Kidney (tissue), 14 donors: ENCODE data around the gene CRBN. TPM values are rescaled to one million over a fixed set of nuclear protein-coding genes. Genes with fewer than 3 reads are reported as not detected.

Experiments
- DNase-seq, 5 donors: peaks; one replicate each; pipeline ENCODE4 v3.0.0-alpha.2; 2013 to 2020
- FAIRE-seq: peaks from 2 replicates; lab custom pipeline; 2012; peaks lifted over from hg19 to GRCh38; lab: Jason Lieb, UNC
- H3K27ac ChIP-seq, 2 donors: one replicate each; pipeline ENCODE4 v1.7.0; 2013; ENCODE audit warnings: low read depth in 2 of 2, low read length in 2 of 2, inconsistent platforms in 1 of 2
- H3K27me3 ChIP-seq: one replicate; pipeline ENCODE4 v1.7.1; 2013; ENCODE audit warnings: low read length, inconsistent platforms; ENCODE audit not compliant: control insufficient read depth, insufficient read depth
- H3K36me3 ChIP-seq, 3 donors: one replicate each; pipeline versions ENCODE4 v1.7.0 to v1.7.1; 2013; ENCODE audit warnings: low read length in 3 of 3, control low read depth in 1 of 3, inconsistent platforms in 1 of 3; ENCODE audit not compliant: insufficient read depth in 3 of 3, control insufficient read depth in 2 of 3
- H3K4me1 ChIP-seq, 3 donors: one replicate each; pipeline versions ENCODE4 v1.7.0 to v1.7.1; 2013; ENCODE audit warnings: low read length in 3 of 3, inconsistent platforms in 1 of 3, low read depth in 1 of 3; ENCODE audit not compliant: control insufficient read depth in 2 of 3, insufficient read depth in 2 of 3
- H3K4me3 ChIP-seq, 3 donors: one replicate each; pipeline versions ENCODE4 v1.7.0 to v1.8.1; 2013; ENCODE audit warnings: low read length in 3 of 3, control low read depth in 1 of 3, inconsistent platforms in 1 of 3
- H3K9ac ChIP-seq, 3 donors: one replicate each; pipeline versions ENCODE4 v1.7.0 to v1.7.1; 2013; ENCODE audit warnings: low read length in 3 of 3, control low read depth in 1 of 3, inconsistent platforms in 1 of 3
- H3K9me3 ChIP-seq, 3 donors: one replicate each; pipeline versions ENCODE4 v1.7.0 to v1.7.1; 2013; ENCODE audit warnings: low read length in 3 of 3, control low read depth in 1 of 3, inconsistent platforms in 1 of 3; ENCODE audit not compliant: control insufficient read depth in 2 of 3, insufficient read depth in 1 of 3
- CTCF ChIP-seq: IDR thresholded peaks from 3 replicates; pipeline ENCODE4 v1.5.1; 2012; ENCODE audit warnings: mild to moderate bottlenecking, moderate library complexity, borderline replicate concordance; ENCODE audit not compliant: insufficient read depth; ENCODE audit errors: extremely low read depth
- intact Hi-C: fragments of 100-400 bp; cut with DNase I; formaldehyde crosslinking; loops from one replicate; pipeline ENCODE4 v1.11.1; 2022
- polyA plus RNA-seq: library from polyadenylated mRNA; stranded (reverse); fragments of 350-450 nt; fragmentation: Illumina TruSeq; extraction: RNeasy Lipid Tissue Mini Kit (QIAGEN cat#74804); gene quantifications from one replicate; pipeline ENCODE4 v1.2.3, GENCODE V29; 2014; ENCODE audit warnings: low read depth, low replicate concordance; ENCODE audit not compliant: insufficient read depth
- total RNA-seq: library from RNA; stranded (reverse); fragmentation: NEBNext Ultra II Directional; extraction: Animal tissue kit (Norgen Biotek cat#: 25700); gene quantifications from one replicate; pipeline ENCODE4 v1.2.1, GENCODE V29; 2021
- donor health status: control.
- donor health status: control.
- donor health status: control.
- donor health status: control.
- donor health status: control.
- donor health status: DM: yes; HTN: yes; CAD: no.
- donor health status: Normal renal cell carcinoma (clear cell type).

Gene CRBN
- total and polyA plus RNA-seq, 2 donors from 2014 or later: 31.0 to 56.7 TPM

- H3K4me1 ChIP-seq: no peaks in the 10 kb centered on the region
- DNase-seq (no peak), FAIRE-seq (no peak)
- H3K36me3 ChIP-seq: no peaks in the 10 kb centered on the region
- no peak overlapping the region for H3K9ac ChIP-seq
- no peak overlapping the region for H3K27ac ChIP-seq
- intact Hi-C loops: no loop called here
- no peaks in the 10 kb centered on the region for H3K27me3 ChIP-seq
- no peak for TF ChIP-seq CTCF
- H3K9me3 ChIP-seq: no peaks in the 10 kb centered on the region
- H3K4me3 ChIP-seq: peak overlapping the region in 1 of 3 donors; percentile 34
Observed at GRCh38 chr3:3109407-3110298, 69.8 kb downstream of the CRBN start.

- intact Hi-C loops: no loop called here
- Histone ChIP-seq H3K9me3 (no peaks in the 10 kb centered on the region), H3K4me3 (no peak overlapping the region), H3K4me1 (no peaks in the 10 kb centered on the region), H3K9ac (no peak overlapping the region), H3K36me3 (no peaks in the 10 kb centered on the region), H3K27ac (no peak overlapping the region), H3K27me3 (no peaks in the 10 kb centered on the region)
- TF ChIP-seq CTCF: no peak
- no peak for DNase-seq
- FAIRE-seq: no peak
Observed at GRCh38 chr3:3107858-3108257, 71.6 kb downstream of the CRBN start.

GRCh38 chr3:3107181-3107580, 72.3 kb downstream of the CRBN start:
- no peak overlapping the region for H3K4me3 ChIP-seq
- no peaks in the 10 kb centered on the region for H3K36me3 ChIP-seq
- H3K4me1 ChIP-seq: no peaks in the 10 kb centered on the region
- TF ChIP-seq CTCF: no peak
- FAIRE-seq (no peak), DNase-seq (no peak)
- intact Hi-C loops: no loop called here
- H3K27ac ChIP-seq: no peak overlapping the region
- no peaks in the 10 kb centered on the region for H3K27me3 ChIP-seq
- no peaks in the 10 kb centered on the region for H3K9me3 ChIP-seq
- H3K9ac ChIP-seq: no peak overlapping the region
